Measurements from ENCODE around the gene SMAD6.

Gene SMAD6

GRCh38 chr15:66758844-66759243 lies 56.8 kb downstream of the SMAD6 start:
- DNase-seq (ENCODE audit: low read depth): no peak

GRCh38 chr15:66760097-66760967 lies 58.3 kb downstream of the SMAD6 start:
- DNase-seq (ENCODE audit: low read depth): no peak

- DNase-seq (ENCODE audit: low read depth): no peak
Measured at GRCh38 chr15:66760968-66761725, 59.1 kb downstream of the SMAD6 start.

GRCh38 chr15:66761726-66762595 lies 59.9 kb downstream of the SMAD6 start:
- DNase-seq (ENCODE audit: low read depth): no peak

GRCh38 chr15:66763186-66764071 lies 61.4 kb downstream of the SMAD6 start:
- DNase-seq (ENCODE audit: low read depth): no peak

- no peak for DNase-seq (ENCODE audit: low read depth)
Measured at GRCh38 chr15:66764072-66764786, 62.2 kb downstream of the SMAD6 start.

- DNase-seq (ENCODE audit: low read depth): no peak
Measured at GRCh38 chr15:66765478-66766281, 63.6 kb downstream of the SMAD6 start.

GRCh38 chr15:66766282-66767230 lies 64.5 kb downstream of the SMAD6 start:
- DNase-seq (ENCODE audit: low read depth): peak; percentile 34

- DNase-seq (ENCODE audit: low read depth): no peak
Measured at GRCh38 chr15:66767240-66767659, 65.2 kb downstream of the SMAD6 start.

- DNase-seq (ENCODE audit: low read depth): no peak
Measured at GRCh38 chr15:66768987-66769386, 67.0 kb downstream of the SMAD6 start.

- no peak for DNase-seq (ENCODE audit: low read depth)
Measured at GRCh38 chr15:66770518-66771350, 68.7 kb downstream of the SMAD6 start.

GRCh38 chr15:66771351-66771650 lies 69.3 kb downstream of the SMAD6 start:
- DNase-seq (ENCODE audit: low read depth): no peak

- DNase-seq (ENCODE audit: low read depth): no peak
Measured at GRCh38 chr15:66772604-66773128, 70.6 kb downstream of the SMAD6 start.

- no peak for DNase-seq (ENCODE audit: low read depth)
Measured at GRCh38 chr15:66773129-66773873, 71.3 kb downstream of the SMAD6 start.

- DNase-seq (ENCODE audit: low read depth): no peak
Measured at GRCh38 chr15:66774001-66774814, 72.2 kb downstream of the SMAD6 start.

Data from non-pigmented ciliary epithelial cell (primary cell).